Measurements from ENCODE around the gene SOBP.

SOBP gene

DNA sequence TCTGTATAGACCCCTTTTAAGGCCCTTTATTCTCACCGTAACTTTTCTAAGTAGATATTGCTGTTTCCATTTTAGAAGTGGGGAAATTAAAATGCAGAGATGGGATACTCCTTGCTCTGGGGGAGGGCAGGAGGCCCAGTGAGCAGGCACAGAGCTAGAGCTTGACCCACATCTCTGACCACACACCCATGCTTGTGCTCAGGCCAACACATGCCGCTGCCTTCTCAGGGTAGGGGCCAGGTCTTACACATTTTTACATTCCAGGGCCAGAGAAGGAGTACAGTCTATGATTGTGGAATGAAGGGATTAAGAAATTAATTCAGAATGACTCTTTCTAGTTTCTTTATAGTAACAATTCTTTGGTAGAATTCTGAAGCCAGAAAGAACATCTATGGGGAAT is 104.8 kb downstream of the SOBP start:
- DNase-seq, result no peak

DNA sequence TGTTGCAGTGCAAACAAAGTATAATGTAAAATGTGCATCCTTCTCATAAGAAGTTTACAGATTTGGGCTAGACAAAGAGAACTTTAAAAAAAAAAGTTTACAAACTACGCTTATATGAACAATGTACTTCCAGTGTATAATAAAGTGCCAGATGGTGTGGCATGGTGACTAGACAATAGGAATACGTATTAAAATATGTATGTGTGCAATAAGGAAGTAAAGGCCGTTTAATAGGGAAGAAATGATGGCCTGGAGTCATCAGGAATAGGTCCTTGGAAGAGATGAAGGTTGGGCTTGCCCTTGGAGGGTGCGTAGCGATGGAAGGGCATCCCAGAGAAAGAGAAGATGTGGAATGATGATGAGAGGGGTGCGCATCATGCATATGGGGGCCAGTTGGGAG is 108.2 kb downstream of the SOBP start:
- DNase-seq, result no peak

DNA sequence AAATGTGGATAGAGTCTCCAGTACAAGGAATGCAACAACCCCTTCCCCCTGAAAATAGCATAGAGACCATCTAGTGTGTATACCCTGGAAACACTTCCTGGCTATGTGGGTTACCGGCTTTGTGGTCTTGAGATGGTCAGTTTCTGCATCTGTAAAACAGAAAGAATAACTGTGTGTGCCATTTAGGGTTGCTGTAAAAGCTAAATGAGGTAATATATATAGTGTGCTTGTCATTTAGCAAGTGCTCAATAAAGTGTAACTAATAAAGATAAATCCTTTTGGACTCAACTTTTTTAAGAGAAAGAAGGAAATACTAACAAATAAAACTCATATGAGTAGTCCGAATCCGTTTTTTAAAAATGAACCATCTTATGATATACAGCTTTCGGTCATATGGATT is 109.1 kb downstream of the SOBP start:
- DNase-seq, result no peak

DNA sequence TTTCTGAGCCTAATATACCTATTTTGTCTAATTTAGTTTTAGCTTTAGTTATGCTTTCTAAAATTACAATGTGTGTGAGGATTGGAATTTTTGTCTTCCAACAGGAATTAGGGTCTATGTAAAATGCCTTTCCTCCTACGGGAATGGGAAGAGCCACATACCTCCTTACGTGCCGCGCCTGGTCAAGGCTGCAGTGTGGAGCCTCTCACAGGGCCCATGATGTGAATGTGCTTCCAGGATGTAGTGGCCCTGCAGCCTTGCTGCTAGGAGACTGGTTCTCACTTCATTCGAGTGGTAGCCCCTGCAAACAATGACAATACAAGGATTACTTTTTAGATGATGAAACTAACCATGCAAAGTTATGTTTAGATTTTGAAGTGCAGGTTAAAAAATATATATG is 110.2 kb downstream of the SOBP start:
- no peak for DNase-seq

DNA sequence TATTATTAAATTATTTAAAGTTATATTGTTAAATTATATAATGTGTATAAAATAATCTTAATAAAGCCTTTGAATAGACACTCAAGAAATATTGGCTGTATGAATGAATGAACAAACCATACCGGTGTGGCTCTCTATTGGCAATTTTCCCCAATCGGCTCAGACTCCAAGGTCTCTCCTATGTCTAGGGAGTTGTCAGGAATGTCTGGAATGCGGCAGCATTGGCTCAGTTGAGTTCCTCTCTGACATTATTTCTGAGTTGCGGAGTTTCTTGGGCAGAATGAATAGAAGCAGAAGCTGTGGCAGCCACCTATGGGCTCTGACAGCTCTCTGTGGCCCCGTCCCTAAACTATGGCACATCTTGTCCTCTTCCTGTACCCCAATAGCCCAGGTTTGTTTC is 111.0 kb downstream of the SOBP start:
- no peak for DNase-seq

DNA sequence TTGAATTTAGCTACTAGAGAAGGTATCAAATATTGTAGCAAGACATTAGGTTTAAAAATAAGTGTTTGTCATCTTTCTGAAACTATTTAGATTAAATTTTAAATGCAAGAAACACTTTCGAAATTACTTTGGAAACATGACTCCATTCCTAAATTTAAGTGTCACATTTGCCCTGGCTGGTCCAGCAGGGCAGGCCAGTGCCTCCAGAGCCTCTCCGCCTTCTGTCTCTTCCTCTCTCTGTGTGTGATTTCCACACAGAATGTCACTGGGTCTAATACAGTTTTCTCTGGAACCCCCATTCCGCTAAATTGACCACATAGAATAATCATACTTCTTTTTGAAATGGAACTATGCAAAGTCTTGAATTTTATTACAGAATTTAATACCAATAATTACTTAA is 111.5 kb downstream of the SOBP start:
- no peak for DNase-seq

DNA sequence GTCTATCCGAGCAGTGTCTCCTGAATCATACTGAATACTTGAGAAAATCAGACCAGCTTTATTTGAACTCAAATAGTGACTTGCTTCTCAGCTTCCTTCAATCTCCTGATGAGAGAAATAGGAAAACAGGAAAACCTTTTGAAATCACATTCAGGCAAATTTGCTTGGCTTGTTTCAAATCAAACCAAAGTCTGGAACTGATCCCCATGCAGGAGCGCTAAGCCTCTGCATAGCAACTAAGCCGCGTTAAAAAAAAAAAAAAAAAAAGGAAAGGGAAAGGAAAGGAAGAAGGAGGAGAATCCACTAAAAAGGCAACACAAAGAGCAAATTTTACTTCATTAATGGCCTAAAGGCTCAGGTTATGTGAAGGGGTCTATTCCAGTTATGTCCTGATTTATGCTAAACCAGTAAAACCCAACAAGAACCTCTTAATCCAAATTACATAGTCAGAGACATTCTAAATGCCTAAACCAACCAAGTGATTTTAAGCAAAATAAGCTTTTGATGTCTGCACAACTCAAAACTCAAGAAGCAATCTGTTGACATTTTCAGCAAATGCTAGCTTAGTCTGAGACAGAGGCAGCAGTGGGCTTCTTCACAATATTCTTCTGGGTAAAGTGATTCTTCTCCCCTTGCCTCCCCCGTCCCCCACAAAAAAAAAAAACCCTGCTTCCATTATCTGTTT is 112.5 kb downstream of the SOBP start:
- no peak for DNase-seq

DNA sequence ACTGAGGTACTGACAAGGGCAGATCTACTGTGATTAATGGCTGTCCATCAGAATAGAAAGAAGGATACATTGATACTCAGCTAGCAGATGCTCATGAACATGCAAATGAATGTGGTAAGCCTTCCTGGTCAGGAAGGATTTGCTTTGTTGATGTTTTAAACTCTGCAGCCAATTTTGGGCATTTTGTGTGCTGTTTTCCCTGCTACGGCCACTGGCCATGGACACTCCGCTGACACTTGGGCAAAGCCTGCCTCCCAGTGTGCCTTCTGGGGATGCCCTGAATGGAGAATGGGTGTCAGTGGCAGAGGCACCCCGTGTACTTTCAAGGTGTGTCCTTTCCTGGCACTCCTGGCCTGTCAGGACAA is 113.1 kb downstream of the SOBP start:
- DNase-seq, result no peak

DNA sequence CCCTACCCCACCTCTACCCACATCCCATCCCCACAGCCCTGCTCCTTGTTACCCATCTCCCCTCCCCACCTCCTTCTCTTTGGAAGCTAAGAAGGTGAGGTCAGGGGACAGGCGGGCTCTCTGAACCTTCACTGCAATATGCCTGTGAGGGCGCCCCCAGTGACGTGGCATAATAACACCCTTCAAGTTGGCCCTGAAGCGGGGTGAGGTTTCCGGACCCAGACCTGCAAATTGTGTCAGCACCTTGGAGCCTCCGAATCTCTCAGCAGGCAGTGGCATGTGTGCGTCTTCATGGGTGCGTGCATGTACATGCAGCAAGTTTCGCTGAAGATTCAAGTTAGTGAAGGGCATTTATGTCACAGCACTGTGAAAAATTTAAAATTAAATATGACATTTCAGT is 114.6 kb downstream of the SOBP start:
- no peak for DNase-seq

DNA sequence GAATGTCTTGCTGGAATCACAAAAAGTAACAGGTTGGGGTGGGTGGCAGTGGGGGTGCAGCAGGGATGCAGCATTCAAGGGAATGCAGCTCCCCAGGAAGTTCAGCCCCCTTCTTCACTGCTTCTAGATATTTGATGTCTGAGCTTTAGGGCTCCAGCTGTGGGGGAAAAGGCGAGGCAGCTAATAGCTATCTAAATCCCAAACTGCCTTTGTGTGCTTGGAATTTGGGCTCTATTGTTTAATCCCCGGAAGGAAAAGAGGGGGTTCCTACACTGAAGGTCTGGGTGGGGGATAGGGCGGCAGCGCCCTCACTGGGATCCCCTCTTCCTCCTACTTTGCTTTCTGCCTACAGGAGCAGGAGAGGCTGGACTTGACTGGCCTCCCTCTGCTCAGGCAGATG is 116.5 kb downstream of the SOBP start:
- DNase-seq, result no peak

DNA sequence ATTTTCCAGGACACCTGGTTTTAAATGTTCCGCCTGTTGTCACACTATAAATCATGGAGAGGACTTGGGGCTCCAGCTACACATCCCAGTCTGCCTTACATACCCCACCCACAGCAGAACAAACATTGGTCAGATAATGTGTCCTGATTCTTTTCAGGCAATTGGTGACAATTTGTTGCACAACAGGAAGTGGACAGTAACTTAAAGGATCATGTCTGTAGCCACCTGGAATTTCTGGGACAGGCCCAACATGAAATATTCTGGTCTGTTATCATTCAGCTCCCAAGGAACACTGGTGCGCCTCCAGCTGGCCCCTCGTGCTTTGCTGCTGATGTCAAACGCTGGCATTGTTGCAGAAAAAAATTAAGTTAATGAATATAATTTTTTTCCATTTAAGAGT is 117.2 kb downstream of the SOBP start:
- no peak for DNase-seq

DNA sequence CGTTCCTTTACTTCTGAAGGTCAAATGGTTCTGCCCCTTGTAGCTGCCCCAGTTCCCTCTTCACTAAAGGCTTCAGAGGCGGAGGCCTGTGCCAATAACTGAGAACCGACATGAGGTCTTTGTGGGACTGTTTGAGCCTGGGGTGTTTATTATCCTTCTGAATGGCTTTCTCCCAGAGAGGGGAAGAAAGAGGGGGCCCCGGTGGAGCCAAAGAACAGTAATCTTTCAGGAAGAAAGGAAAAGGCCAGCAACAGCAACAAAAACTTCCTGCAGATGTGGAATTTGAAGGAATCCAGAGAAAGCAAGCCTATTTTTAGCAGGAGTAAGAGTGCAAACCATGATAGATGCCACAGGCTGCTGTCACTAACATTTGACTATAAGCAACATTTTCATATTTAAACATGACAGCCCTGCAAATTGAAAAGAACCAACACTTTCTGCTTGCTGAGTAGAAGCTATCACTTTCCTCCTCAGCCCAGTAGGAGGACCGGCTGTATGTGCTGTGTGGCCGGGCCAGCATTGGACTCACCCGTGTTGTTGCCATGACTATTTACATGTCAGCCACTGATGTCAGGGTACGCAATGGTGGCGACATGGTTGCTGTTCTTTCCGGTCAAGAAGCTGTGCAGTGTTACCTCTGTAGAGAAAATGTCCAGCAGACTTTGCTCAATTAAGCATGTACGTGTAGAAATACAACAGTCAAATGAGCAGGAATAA is 121.3 kb downstream of the SOBP start:
- DNase-seq, result no peak

DNA sequence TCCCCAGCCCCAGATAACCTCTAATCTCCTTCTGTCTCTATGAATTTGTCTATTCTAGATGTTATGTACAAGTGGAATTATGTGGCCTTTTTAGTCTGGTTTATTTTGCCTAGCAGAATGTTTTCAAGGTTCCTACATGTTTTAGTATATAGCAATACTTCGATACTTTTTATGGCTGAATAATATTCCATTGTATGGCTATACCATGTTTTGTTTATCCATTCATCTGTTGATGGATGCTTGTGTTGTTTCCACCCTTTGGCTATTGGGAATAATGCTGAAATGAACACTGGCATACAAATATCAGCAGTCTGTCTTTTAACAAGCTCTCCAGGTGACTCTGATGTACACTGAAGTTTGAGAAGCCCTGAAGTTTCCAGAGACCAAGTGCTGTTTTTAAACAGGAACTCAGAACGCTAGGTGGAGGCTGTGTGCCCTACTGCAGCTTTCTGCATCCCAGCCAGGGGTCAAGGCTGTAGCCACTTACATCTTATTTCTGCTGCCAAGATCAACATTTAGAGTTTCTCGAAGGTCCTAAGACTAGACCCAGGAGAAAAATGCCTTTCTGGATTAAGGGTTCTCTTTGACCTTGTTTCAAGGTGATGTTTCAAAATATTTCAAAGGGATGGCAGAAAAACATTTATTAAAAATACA is 123.0 kb downstream of the SOBP start:
- DNase-seq, result no peak

DNA sequence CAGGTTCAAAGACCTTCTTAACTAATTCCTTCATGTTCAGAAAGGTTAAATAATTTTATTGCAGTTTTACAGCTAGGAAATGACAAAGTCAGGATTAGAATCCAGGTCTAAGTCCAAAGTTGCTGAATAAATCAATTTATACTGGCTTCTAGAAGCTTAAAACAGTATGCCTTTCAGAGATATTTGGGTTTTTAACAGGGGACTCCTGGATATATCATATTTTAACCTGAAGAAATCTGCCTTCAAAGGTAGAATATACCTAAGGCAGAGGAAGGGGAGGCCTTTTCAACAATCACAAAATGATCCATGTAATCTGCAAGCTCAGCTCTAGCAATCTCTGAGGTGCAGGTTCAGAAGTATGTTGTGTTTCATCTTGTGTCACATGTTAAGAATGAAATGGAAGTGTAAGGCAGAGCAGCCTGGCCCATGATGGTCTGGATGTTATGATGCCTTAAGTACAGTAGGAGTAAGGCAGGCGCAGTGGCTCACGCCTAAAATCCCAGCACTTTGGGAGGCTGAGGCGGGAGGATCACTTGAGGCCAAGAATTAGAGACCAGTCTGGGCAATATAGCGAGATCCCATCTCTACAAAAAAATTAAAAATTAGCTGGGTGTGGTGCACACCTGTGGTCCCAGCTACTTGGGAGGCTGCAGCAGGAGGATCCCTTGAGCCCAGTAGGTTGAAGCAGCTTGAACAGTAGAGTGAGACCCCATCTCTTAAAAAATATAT is 123.9 kb downstream of the SOBP start:
- DNase-seq, result no peak

DNA sequence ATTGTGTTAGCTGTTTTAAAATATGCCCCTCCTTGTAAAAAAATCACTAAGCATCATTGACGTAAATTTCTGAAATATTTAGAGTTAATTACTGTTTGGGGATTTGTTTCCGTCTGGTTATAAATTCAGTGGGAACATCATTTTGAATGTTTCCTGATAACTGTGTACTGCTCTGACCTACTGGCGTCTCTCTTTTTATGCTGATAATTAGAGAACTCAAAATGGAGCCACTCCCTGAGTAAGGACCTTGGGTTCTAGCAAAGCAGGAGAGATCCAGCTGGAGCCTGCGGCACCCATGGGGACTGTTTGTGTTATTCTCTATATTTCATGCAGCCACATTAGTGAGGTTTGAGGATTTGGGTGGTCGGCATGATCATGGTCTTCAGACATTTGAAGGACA is 124.9 kb downstream of the SOBP start:
- no peak for DNase-seq

DNA sequence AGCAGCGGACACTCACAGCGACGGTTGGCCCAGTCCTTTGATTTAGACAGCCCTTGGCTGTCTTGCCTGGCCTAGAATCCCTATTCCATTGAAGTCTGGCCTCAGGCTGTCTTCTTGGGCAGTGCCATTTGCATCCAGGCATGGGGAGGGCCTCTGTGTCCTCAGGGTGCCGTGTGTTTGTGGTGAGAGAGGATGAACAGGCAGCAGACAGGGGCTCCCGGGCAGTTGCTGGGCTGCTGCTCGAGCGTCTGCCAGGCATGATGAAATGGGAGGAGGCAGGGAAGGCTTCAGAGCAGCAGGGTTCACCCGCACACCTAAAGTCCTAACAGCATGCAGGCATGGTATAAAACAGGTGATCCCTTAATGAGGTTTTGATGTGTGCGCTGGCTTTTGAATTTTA is 126.9 kb downstream of the SOBP start:
- DNase-seq, result no peak

DNA sequence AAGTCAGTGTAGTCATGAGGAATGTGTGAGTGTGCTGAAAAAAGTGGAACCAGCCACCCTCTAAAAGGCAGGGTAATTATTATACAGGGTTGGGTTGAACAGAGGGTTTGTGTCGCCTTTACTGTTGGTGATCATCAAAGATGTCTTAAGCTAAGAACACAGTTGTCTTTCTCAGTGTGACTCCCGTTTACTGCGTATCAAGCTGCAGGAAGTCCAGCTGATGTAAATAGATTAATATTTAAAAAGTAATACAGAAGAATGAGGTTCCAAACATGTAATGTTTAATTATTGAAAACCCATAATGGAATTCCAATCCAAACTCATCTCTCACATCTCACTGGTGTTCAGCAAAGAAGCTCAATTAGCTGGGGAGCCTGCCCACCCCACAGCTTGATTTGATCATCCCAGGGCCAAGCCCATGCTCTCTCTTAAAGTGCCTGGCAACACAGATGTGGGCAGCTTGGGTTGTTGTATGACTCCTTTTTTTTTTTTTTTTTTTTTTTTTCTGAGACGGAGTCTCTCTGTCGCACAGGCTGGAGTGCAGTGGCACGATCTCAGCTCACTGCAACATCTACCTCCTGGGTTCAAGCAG is 127.5 kb downstream of the SOBP start:
- no peak for DNase-seq

DNA sequence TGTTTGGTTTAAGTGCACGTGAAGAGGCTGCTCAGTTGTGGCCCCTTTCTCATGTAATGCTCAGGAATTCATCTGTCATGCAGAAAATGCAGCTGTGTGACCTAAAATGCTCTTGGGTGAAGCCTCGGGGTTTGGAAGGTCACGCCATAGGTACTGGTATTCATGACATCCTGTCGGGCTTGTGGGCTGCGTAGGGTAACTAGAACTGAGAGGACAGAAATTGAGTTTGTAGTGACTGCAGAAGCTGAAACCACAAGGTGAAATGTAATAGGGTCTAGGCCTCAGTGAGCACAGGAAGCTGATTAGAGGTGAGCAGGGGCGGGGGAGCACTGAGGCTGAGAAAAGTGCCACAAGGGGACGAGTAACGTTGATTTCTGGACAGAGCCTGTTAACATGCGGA is 128.8 kb downstream of the SOBP start:
- peak; percentile 38 for DNase-seq

DNA sequence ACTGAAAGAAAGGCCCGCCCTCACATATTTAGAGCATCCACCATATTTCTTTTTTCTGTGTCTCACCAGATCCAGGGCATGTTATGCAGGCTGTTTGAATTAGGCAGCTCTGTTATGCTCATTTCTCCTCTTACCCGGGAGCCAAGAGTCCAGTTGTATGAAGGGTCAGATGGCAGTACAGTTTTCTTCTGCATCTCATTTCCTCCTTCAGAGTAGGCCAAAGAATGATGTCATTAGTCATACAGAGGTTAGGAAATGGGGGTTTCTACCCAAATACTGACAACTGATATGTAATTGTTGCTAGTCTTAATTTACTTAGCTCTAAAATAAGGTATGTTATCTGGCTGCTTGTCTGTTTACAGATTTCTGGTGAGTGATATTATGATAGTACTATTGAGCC is 130.8 kb downstream of the SOBP start:
- DNase-seq, result no peak

DNA sequence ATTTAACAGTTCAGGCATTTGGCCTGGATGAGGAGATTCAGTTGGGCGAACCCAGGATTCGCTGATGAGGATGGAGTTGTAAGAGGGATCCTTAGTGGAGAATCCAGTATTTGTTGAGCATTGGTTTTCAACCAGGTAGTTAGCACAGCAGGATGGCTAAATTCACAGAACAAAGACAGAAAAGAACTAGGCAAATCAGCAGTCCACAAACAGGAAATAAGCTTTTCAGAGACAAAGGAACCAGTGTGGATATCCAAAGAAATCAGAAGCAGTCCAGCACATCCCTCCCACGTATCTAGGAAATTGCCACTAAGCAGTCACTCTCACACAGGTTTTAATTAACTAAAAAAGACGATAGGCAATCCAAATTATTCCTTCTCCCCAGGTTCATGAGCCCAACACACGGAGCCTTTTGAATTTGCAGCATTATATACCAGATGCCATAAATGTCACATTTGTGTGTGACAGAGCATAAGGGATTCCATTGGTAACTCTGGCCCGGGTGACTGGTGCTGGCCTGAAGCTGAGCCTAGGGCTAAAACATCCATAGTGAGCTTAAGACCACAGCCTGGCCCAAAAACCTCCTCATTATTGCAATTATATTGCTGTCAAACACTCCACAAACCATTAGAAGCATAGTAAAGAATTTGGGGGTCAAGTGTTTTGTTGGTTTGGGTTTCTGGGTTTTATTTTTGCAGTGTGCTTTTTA is 131.5 kb downstream of the SOBP start:
- no peak for DNase-seq

DNA sequence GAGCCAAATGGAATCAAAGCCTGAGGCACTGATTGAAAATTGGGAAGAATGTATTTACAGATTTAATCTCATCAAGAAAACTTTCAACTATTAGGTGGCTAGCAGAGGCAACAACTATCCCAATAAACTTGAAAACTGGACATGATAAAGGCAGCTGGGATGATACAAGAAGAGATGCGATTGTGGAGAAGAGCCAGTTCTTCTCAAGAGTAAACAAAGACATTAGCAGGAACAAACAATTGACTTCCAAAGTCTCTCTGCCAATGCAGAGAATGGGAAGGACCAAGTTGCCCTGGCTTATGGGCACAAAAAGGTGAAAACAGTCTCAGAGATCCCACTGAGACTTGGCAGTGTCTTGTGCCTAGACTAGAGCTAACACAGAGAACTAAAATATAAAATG is 132.4 kb downstream of the SOBP start:
- no peak for DNase-seq

DNA sequence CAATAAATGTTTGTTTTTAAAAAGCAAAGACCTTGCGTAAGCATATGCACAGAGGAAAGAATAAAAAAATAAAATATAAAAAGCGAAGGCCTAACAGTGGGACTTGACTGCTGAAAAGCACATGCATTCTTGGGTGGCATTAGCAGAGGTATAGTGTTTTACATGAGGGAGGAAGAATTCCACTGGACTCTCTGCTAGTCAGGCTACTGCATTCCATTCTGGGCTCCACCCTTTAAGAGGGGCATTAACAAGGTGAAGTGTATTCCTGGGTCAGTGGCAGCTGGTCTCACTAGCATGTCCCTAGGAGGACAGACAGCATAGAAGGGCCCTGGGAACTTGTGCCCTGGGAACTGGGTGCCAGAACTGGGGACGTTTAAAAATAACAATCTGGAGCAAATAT is 134.1 kb downstream of the SOBP start:
- no peak for DNase-seq

DNA sequence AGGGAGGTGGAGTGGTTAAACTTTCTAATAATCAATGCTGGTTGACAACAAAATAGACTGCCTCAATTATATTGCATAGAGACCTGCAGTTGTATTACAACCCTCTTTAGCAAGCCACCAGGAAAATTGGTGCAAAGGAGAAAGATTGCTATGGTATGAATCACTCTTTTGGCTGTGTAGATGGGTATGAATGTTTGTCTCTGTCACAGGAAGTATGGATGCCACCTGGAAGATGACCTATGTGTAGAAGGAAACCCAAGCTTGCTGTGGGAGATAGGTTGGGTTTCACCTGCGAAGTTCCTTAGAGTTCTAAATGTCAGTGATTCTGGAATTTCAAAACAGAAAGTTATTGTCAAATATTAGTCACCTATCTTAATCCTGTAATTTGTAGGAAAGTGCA is 134.6 kb downstream of the SOBP start:
- no peak for DNase-seq

Measured in CD4-positive, alpha-beta T cell treated with Interferon gamma for 1 hour (primary cell).